Nucleus accumbens (tissue), 56 donors: ENCODE results near the gene LY6G6F.
"Not testable (repeated sequence)": the region's sequence is repeated elsewhere in the genome, so short reads cannot be mapped to it uniquely, and the experiment has no call there.

Experiments
- DNase-seq, 56 donors: peaks; one replicate each; lab custom pipeline; 2025; lab: John Stamatoyannopoulos, UW

Gene LY6G6F

GRCh38 chr6:31701666-31702404 lies 4.8 kb upstream of the LY6G6F start:
- DNase-seq, result no peak

GRCh38 chr6:31702405-31702818 lies 4.3 kb upstream of the LY6G6F start:
- peak in 1 of 56 donors; percentile 62 for DNase-seq

GRCh38 chr6:31702819-31703716 lies 3.6 kb upstream of the LY6G6F start, which contains the start of gene ABHD16A:
Gene ABHD16A (minus strand): TSS chr6:31703324. CDS start chr6:31703281, 43 bp downstream.
- peak; percentile 73 to 99 (median 96) for DNase-seq

- DNase-seq, result no peak
Measured at GRCh38 chr6:31705931-31706330, 735 bp upstream of the LY6G6F start.

GRCh38 chr6:31707701-31708100 lies 1.0 kb downstream of the LY6G6F start:
- DNase-seq, result no peak

GRCh38 chr6:31708224-31708623 lies 1.6 kb downstream of the LY6G6F start:
- DNase-seq, result no peak

- not testable (repeated sequence) for DNase-seq
Measured at GRCh38 chr6:31709157-31709556, 2.5 kb downstream of the LY6G6F start.

- no peak for DNase-seq
Measured at GRCh38 chr6:31710523-31711219, 4.0 kb downstream of the LY6G6F start.

GRCh38 chr6:31711233-31711632 lies 4.6 kb downstream of the LY6G6F start:
- no peak for DNase-seq

GRCh38 chr6:31712296-31712695 lies 5.6 kb downstream of the LY6G6F start:
- DNase-seq, result no peak

GRCh38 chr6:31713465-31713864 lies 6.8 kb downstream of the LY6G6F start:
- DNase-seq, result no peak

GRCh38 chr6:31713991-31714684 lies 7.5 kb downstream of the LY6G6F start:
- no peak for DNase-seq

- DNase-seq, result no peak
Measured at GRCh38 chr6:31715022-31715958, 8.6 kb downstream of the LY6G6F start, which contains the start of gene LY6G6D. Gene LY6G6D (plus strand): TSS chr6:31715348. CDS start chr6:31715356, 8 bp downstream.

- peak in 7 of 56 donors; percentile 9 to 35 (median 15) for DNase-seq
Measured at GRCh38 chr6:31717499-31718222, 11.0 kb downstream of the LY6G6F start.

GRCh38 chr6:31718265-31718664 lies 11.6 kb downstream of the LY6G6F start:
- DNase-seq, result no peak

GRCh38 chr6:31719001-31719400 lies 12.3 kb downstream of the LY6G6F start:
- no peak for DNase-seq

- DNase-seq, result no peak
Measured at GRCh38 chr6:31720196-31720770, 13.6 kb downstream of the LY6G6F start.
